HepG2 (cell line): ENCODE results near the gene B4GALT3. TPM values are rescaled to one million over a fixed set of nuclear protein-coding genes. Genes with fewer than 3 reads are reported as not detected.
A peak's percentile ranks its signal among the peaks of the same experiment; 100 is the strongest.

Experiments used
- AFF4 ChIP-seq: sonication (generic); formaldehyde crosslinking; IDR thresholded peaks from 2 replicates; pipeline ENCODE4 v1.4.0; 2020; ENCODE audit warnings: missing genetic modification reagents
- CEBPZ ChIP-seq: IDR thresholded peaks from 2 replicates; pipeline ENCODE4 v1.6.1; 2012; ENCODE audit warnings: low read length, improper control_type of control experiment
- IRF2 ChIP-seq: IDR thresholded peaks from 2 replicates; pipeline ENCODE4 v1.6.1; 2018; ENCODE audit warnings: missing genetic modification reagents, missing compliant biosample characterization
- ISX ChIP-seq: sonication (generic); formaldehyde crosslinking; conservative IDR thresholded peaks from 2 replicates; pipeline ENCODE4 v1.5.0; 2020; ENCODE audit warnings: missing genetic modification reagents
- MBNL3 ChIP-seq: fragments of 250-450 bp; sonication (Bioruptor Pico); conservative IDR thresholded peaks from 2 replicates; pipeline ENCODE4 v1.8.0; 2022; ENCODE audit warnings: mild to moderate bottlenecking, inconsistent platforms
- MZF1 ChIP-seq: sonication (generic); formaldehyde crosslinking; IDR thresholded peaks from 2 replicates; pipeline ENCODE4 v1.8.1; 2023; ENCODE audit warnings: mild to moderate bottlenecking, missing genetic modification reagents, borderline replicate concordance
- NFYB ChIP-seq: sonication (generic); formaldehyde crosslinking; IDR thresholded peaks from 2 replicates; pipeline ENCODE4 v1.4.0; 2020; ENCODE audit warnings: missing genetic modification reagents
- NR2C2 ChIP-seq: sonication (generic); formaldehyde crosslinking; IDR thresholded peaks from 2 replicates; pipeline ENCODE4 v1.4.0; 2020; ENCODE audit warnings: missing genetic modification reagents, mild to moderate bottlenecking, moderate library complexity, borderline replicate concordance
- PAF1 ChIP-seq: IDR thresholded peaks from 2 replicates; pipeline ENCODE4 v1.6.1; 2016; ENCODE audit warnings: missing genetic modification reagents, missing compliant biosample characterization
- PBX2 ChIP-seq: IDR thresholded peaks from 2 replicates; pipeline ENCODE4 v1.6.1; 2016; ENCODE audit warnings: control low read depth
- PHF5A ChIP-seq: IDR thresholded peaks from one replicate; pipeline ENCODE4 v1.6.1; 2018; ENCODE audit warnings: low read depth, missing genetic modification reagents; ENCODE audit not compliant: unreplicated experiment
- RFX3 ChIP-seq: IDR thresholded peaks from 2 replicates; pipeline ENCODE4 v1.6.1; 2016; ENCODE audit warnings: missing biosample characterization, missing genetic modification reagents
- SMAD9 ChIP-seq: sonication (generic); formaldehyde crosslinking; IDR thresholded peaks from 2 replicates; pipeline ENCODE4 v1.5.1; 2020; ENCODE audit warnings: mild to moderate bottlenecking, missing genetic modification reagents
- SP2 ChIP-seq: sonication (generic); formaldehyde crosslinking; IDR thresholded peaks from 2 replicates; pipeline ENCODE4 v1.5.1; 2020; ENCODE audit warnings: mild to moderate bottlenecking, missing genetic modification reagents
- ZBTB2 ChIP-seq: sonication (generic); formaldehyde crosslinking; IDR thresholded peaks from 2 replicates; pipeline ENCODE4 v1.8.0; 2022; ENCODE audit warnings: low read depth, missing genetic modification reagents
- ZNF326 ChIP-seq: sonication (generic); formaldehyde crosslinking; IDR thresholded peaks from 2 replicates; pipeline ENCODE4 v1.4.0; 2020; ENCODE audit warnings: missing genetic modification reagents, borderline replicate concordance
- ZNF562 ChIP-seq: sonication (generic); formaldehyde crosslinking; IDR thresholded peaks from 2 replicates; pipeline ENCODE4 v1.8.0; 2022; ENCODE audit warnings: missing genetic modification reagents, borderline replicate concordance
- ZNF567 ChIP-seq: sonication (generic); formaldehyde crosslinking; IDR thresholded peaks from 2 replicates; pipeline ENCODE4 v1.8.1; 2023; ENCODE audit warnings: mild to moderate bottlenecking, missing genetic modification reagents, borderline replicate concordance
- ZNF878 ChIP-seq: sonication (generic); formaldehyde crosslinking; IDR thresholded peaks from 2 replicates; pipeline ENCODE4 v1.8.1; 2023; ENCODE audit warnings: mild to moderate bottlenecking, missing genetic modification reagents, moderate library complexity
- ZSCAN9 ChIP-seq: IDR thresholded peaks from 2 replicates; pipeline ENCODE4 v1.6.1; 2016; ENCODE audit warnings: borderline replicate concordance
- polyA plus RNA-seq, 8 experiments: library from polyadenylated mRNA; depleted of rRNA in 3 of 8; stranded (reverse) in 7 of 8; unstranded in 1 of 8; fragments of >200 nt; fragmentation: Illumina TruSeq in 4 of 8; extraction: Trizol in 4 of 8; gene quantifications; 2 replicates each; pipeline versions ENCODE4 v1.2.1 to v1.2.3, GENCODE V29; 2011 to 2016; ENCODE audit warnings: low read depth in 4 of 8, missing spikeins in 1 of 8, mixed read lengths in 1 of 8; ENCODE audit not compliant: insufficient read depth in 1 of 8
- total RNA-seq, 5 experiments: library from RNA; depleted of rRNA; stranded (reverse); fragments of >200 nt; fragmentation: Illumina TruSeq; extraction: Trizol; gene quantifications; 2 replicates each; pipeline ENCODE4 v1.2.3, GENCODE V29; 2016; ENCODE audit warnings: low read depth in 1 of 5

Gene B4GALT3
- total and polyA plus RNA-seq, 2 of the 13 experiments (the other 11 are each of a cell fraction or from before 2014, with no cell fraction given) = 35.6 to 40.4 TPM

- TF ChIP-seq PBX2 (CRISPR knock-in tag) (no peak), ZNF326 (CRISPR knock-in tag) (no peak), CEBPZ (no peak), IRF2 (CRISPR knock-in tag) (peak; percentile 61; the same call in 1 of the 2 replicates), ZNF567 (CRISPR knock-in tag) (no peak), MZF1 (CRISPR knock-in tag) (no peak), PAF1 (CRISPR knock-in tag) (no peak), ZBTB2 (CRISPR knock-in tag) (no peak), AFF4 (no peak), ZSCAN9 (CRISPR knock-in tag) (no peak), ZNF562 (CRISPR knock-in tag) (no peak), ZNF878 (CRISPR knock-in tag) (no peak), MBNL3 (CRISPR knock-in tag) (no peak), SMAD9 (CRISPR knock-in tag) (no peak), PHF5A (CRISPR knock-in tag) (no peak), RFX3 (CRISPR knock-in tag) (no peak), NR2C2 (CRISPR knock-in tag) (peak; percentile 68), SP2 (CRISPR knock-in tag) (peak; percentile 83), ISX (CRISPR knock-in tag) (no peak; the same call in 1 of the 2 replicates), NFYB (peak; percentile 93)
Measured at GRCh38 chr1:161165742-161166668, 11.3 kb downstream of the B4GALT3 start, which contains the start of gene PPOX (continued).
